Measurements from ENCODE around the gene PTPN3.

The PTPN3 gene

GRCh38 chr9:109507421-109507838 lies 9.3 kb upstream of the PTPN3 start:
- in situ Hi-C loops (cut with MboI; ENCODE audit: low sequenced_read_pairs), result no loop called here

- in situ Hi-C loops (cut with MboI; ENCODE audit: low sequenced_read_pairs), result no loop called here
These were observed 8.1 kb upstream of the PTPN3 start for GRCh38 chr9:109506097-109506712.

- in situ Hi-C loops (cut with MboI; ENCODE audit: low sequenced_read_pairs), result no loop called here
These were observed 6.6 kb upstream of the PTPN3 start for GRCh38 chr9:109504689-109505088.

- in situ Hi-C loops (cut with MboI; ENCODE audit: low sequenced_read_pairs), result no loop called here
These were observed 2.4 kb upstream of the PTPN3 start for GRCh38 chr9:109500421-109500974.

GRCh38 chr9:109499631-109500410 lies 1.7 kb upstream of the PTPN3 start:
- in situ Hi-C loops (cut with MboI; ENCODE audit: low sequenced_read_pairs), result no loop called here

GRCh38 chr9:109499093-109499630 lies 1.1 kb upstream of the PTPN3 start:
- in situ Hi-C loops (cut with MboI; ENCODE audit: low sequenced_read_pairs), result no loop called here

GRCh38 chr9:109497226-109498153 lies 617 bp downstream of the PTPN3 start:
- in situ Hi-C loops (cut with MboI; ENCODE audit: low sequenced_read_pairs), result no loop called here

GRCh38 chr9:109496841-109497225 lies 1.3 kb downstream of the PTPN3 start:
- in situ Hi-C loops (cut with MboI; ENCODE audit: low sequenced_read_pairs), result no loop called here

- in situ Hi-C loops (cut with MboI; ENCODE audit: low sequenced_read_pairs), result no loop called here
These were observed 1.9 kb downstream of the PTPN3 start for GRCh38 chr9:109496218-109496617.

GRCh38 chr9:109493648-109494047 lies 4.5 kb downstream of the PTPN3 start:
- in situ Hi-C loops (cut with MboI; ENCODE audit: low sequenced_read_pairs), result no loop called here

GRCh38 chr9:109491590-109491989 lies 6.5 kb downstream of the PTPN3 start:
- in situ Hi-C loops (cut with MboI; ENCODE audit: low sequenced_read_pairs), result no loop called here

- in situ Hi-C loops (cut with MboI; ENCODE audit: low sequenced_read_pairs), result no loop called here
These were observed 9.2 kb downstream of the PTPN3 start for GRCh38 chr9:109488791-109489492.

- in situ Hi-C loops (cut with MboI; ENCODE audit: low sequenced_read_pairs), result no loop called here
These were observed 9.8 kb downstream of the PTPN3 start for GRCh38 chr9:109488351-109488750.

- in situ Hi-C loops (cut with MboI; ENCODE audit: low sequenced_read_pairs), result no loop called here
These were observed 10.9 kb downstream of the PTPN3 start for GRCh38 chr9:109487247-109487646.

GRCh38 chr9:109483744-109484429 lies 14.2 kb downstream of the PTPN3 start:
- in situ Hi-C loops (cut with MboI; ENCODE audit: low sequenced_read_pairs), result no loop called here

- in situ Hi-C loops (cut with MboI; ENCODE audit: low sequenced_read_pairs), result no loop called here
These were observed 15.7 kb downstream of the PTPN3 start for GRCh38 chr9:109482391-109482916.

- in situ Hi-C loops (cut with MboI; ENCODE audit: low sequenced_read_pairs), result no loop called here
These were observed 16.3 kb downstream of the PTPN3 start for GRCh38 chr9:109481856-109482255.

- in situ Hi-C loops (cut with MboI; ENCODE audit: low sequenced_read_pairs), result no loop called here
These were observed 18.3 kb downstream of the PTPN3 start for GRCh38 chr9:109479822-109480221.

GRCh38 chr9:109478665-109479380 lies 19.3 kb downstream of the PTPN3 start:
- in situ Hi-C loops (cut with MboI; ENCODE audit: low sequenced_read_pairs), result no loop called here

All from HL-60/S4 (cell line).